TTC549 (cell line): ENCODE measurements around the gene TSC22D2.
"Not testable (repeated sequence)": the region's sequence is repeated elsewhere in the genome, so short reads cannot be mapped to it uniquely, and the experiment has no call there.

ENCODE experiments used
- FAIRE-seq: peaks from 2 replicates; lab custom pipeline; 2012; peaks lifted over from hg19 to GRCh38; lab: Jason Lieb, UNC

Gene TSC22D2

GRCh38 chr3:150449169-150449721 lies 41.1 kb downstream of the TSC22D2 start:
- no peak for FAIRE-seq

- FAIRE-seq, result no peak
Measured at GRCh38 chr3:150450916-150451315, 42.8 kb downstream of the TSC22D2 start.

GRCh38 chr3:150451329-150452048 lies 43.4 kb downstream of the TSC22D2 start:
- no peak for FAIRE-seq

GRCh38 chr3:150453353-150453752 lies 45.3 kb downstream of the TSC22D2 start:
- FAIRE-seq, result no peak

GRCh38 chr3:150454085-150454484 lies 46.0 kb downstream of the TSC22D2 start:
- FAIRE-seq, result no peak

GRCh38 chr3:150454622-150455021 lies 46.5 kb downstream of the TSC22D2 start:
- no peak for FAIRE-seq

- no peak for FAIRE-seq
Measured at GRCh38 chr3:150455341-150455740, 47.2 kb downstream of the TSC22D2 start.

GRCh38 chr3:150458001-150458400 lies 49.9 kb downstream of the TSC22D2 start:
- no peak for FAIRE-seq

GRCh38 chr3:150460484-150460883 lies 52.4 kb downstream of the TSC22D2 start:
- FAIRE-seq, result no peak

GRCh38 chr3:150461399-150461798 lies 53.3 kb downstream of the TSC22D2 start:
- no peak for FAIRE-seq

GRCh38 chr3:150462108-150462507 lies 54.0 kb downstream of the TSC22D2 start:
- FAIRE-seq, result no peak

- no peak for FAIRE-seq
Measured at GRCh38 chr3:150464684-150465083, 56.6 kb downstream of the TSC22D2 start.

GRCh38 chr3:150467381-150467780 lies 59.3 kb downstream of the TSC22D2 start:
- FAIRE-seq, result no peak

GRCh38 chr3:150469031-150469930 lies 61.2 kb downstream of the TSC22D2 start:
- no peak for FAIRE-seq

- no peak for FAIRE-seq
Measured at GRCh38 chr3:150469931-150470740, 62.0 kb downstream of the TSC22D2 start.

GRCh38 chr3:150472421-150472820 lies 64.3 kb downstream of the TSC22D2 start:
- FAIRE-seq, result no peak

GRCh38 chr3:150473161-150473560 lies 65.1 kb downstream of the TSC22D2 start:
- not testable (repeated sequence) for FAIRE-seq

- no peak for FAIRE-seq
Measured at GRCh38 chr3:150479370-150479769, 71.3 kb downstream of the TSC22D2 start.

- no peak for FAIRE-seq
Measured at GRCh38 chr3:150480877-150481276, 72.8 kb downstream of the TSC22D2 start.

GRCh38 chr3:150483226-150483625 lies 75.1 kb downstream of the TSC22D2 start:
- no peak for FAIRE-seq

GRCh38 chr3:150484410-150484809 lies 76.3 kb downstream of the TSC22D2 start:
- FAIRE-seq, result no peak

GRCh38 chr3:150488867-150489266 lies 80.8 kb downstream of the TSC22D2 start:
- FAIRE-seq, result no peak
